IMR-90 (cell line): ENCODE measurements around the gene DACH1. TPM values are rescaled to one million over a fixed set of nuclear protein-coding genes. Genes with fewer than 3 reads are reported as not detected.

Source experiments
- ATAC-seq: fragments of 200-7000 bp; cut with Tn5 transposase; 2 replicates; pipeline ENCODE4 v1.9.1; 2020; ENCODE audit warnings: low read depth, mild to moderate bottlenecking, moderate library complexity
- BruUV-seq: library from RNA; stranded (reverse); fragments of 400-500 nt; replicated peaks from 2 replicates; lab custom pipeline; 2021; lab: Mats Ljungman, UMichigan
- CTCF ChIA-PET: fragments of 300-600 bp; formaldehyde crosslinking; extraction: SDS; loops from one replicate; lab custom pipeline; 2021; ENCODE audit warnings: antibody characterized with exemption; lab: Yijun Ruan, JAX
- POLR2A ChIA-PET: fragments of 300-600 bp; sonication (Branson Sonifier 250); formaldehyde crosslinking; loops from one replicate; lab custom pipeline; 2022; ENCODE audit warnings: antibody characterized with exemption; ENCODE audit not compliant: unreplicated experiment; lab: Charles Lee
- DNase-seq: peaks from one replicate; pipeline ENCODE4 v3.0.0; 2013
- H2AFZ ChIP-seq: replicated peaks from 2 replicates; pipeline ENCODE3; 2013; ENCODE audit warnings: low read length, mild to moderate bottlenecking; ENCODE audit not compliant: poor library complexity
- H2AK5ac ChIP-seq: 2 replicates; pipeline ENCODE4 v1.6.1; 2013; ENCODE audit warnings: low read depth, low read length, inconsistent platforms
- H2AK9ac ChIP-seq: replicated peaks from 2 replicates; pipeline ENCODE3; 2013; ENCODE audit warnings: mild to moderate bottlenecking, low read depth, low read length, moderate library complexity; ENCODE audit not compliant: poor library complexity
- H2BK120ac ChIP-seq: 2 replicates; pipeline ENCODE4 v1.6.1; 2013; ENCODE audit warnings: low read depth, low read length, inconsistent platforms
- H2BK15ac ChIP-seq: 3 replicates; pipeline ENCODE4 v1.6.1; 2013; ENCODE audit warnings: low read depth, low read length, inconsistent platforms
- H2BK20ac ChIP-seq: 2 replicates; pipeline ENCODE4 v1.6.1; 2013; ENCODE audit warnings: low read depth, mild to moderate bottlenecking, inconsistent platforms, low read length, moderate library complexity
- H2BK5ac ChIP-seq: 2 replicates; pipeline ENCODE4 v1.6.1; 2013; ENCODE audit warnings: mild to moderate bottlenecking, low read depth, low read length, inconsistent platforms; ENCODE audit not compliant: poor library complexity, severe bottlenecking
- H3K14ac ChIP-seq: replicated peaks from 2 replicates; pipeline ENCODE4 v1.6.1; 2013; ENCODE audit warnings: low read depth, low read length, inconsistent platforms
- H3K18ac ChIP-seq: 2 replicates; pipeline ENCODE4 v1.6.1; 2013; ENCODE audit warnings: low read depth, low read length, control low read depth
- H3K23ac ChIP-seq: 2 replicates; pipeline ENCODE4 v1.6.1; 2013; ENCODE audit warnings: low read depth, low read length, inconsistent platforms
- H3K27ac ChIP-seq: 2 replicates; pipeline ENCODE4 v1.5.1; 2013; ENCODE audit warnings: mild to moderate bottlenecking, control low read depth, low read length; ENCODE audit not compliant: insufficient read depth
- H3K27me3 ChIP-seq: 2 replicates; pipeline ENCODE4 v1.6.1; 2013; ENCODE audit warnings: low read length; ENCODE audit not compliant: control insufficient read depth, insufficient read depth
- H3K36me3 ChIP-seq: 2 replicates; pipeline ENCODE4 v1.6.1; 2013; ENCODE audit warnings: low read length, mixed read lengths; ENCODE audit not compliant: control insufficient read depth, insufficient read depth
- H3K4ac ChIP-seq: 2 replicates; pipeline ENCODE4 v1.6.1; 2013; ENCODE audit warnings: low read depth, low read length, inconsistent platforms
- H3K4me1 ChIP-seq: 2 replicates; pipeline ENCODE4 v1.6.1; 2013; ENCODE audit warnings: low read length, mixed read lengths; ENCODE audit not compliant: control insufficient read depth, insufficient read depth
- H3K4me2 ChIP-seq: 2 replicates; pipeline ENCODE4 v1.6.1; 2013; ENCODE audit warnings: low read depth, mild to moderate bottlenecking, control low read depth, low read length, moderate library complexity
- H3K4me3 ChIP-seq: 2 replicates; pipeline ENCODE4 v1.5.1; 2013; ENCODE audit warnings: low read depth, mild to moderate bottlenecking, control low read depth, low read length, moderate library complexity; ENCODE audit not compliant: insufficient read depth
- H3K56ac ChIP-seq: 2 replicates; pipeline ENCODE4 v1.6.1; 2013; ENCODE audit warnings: low read length, inconsistent platforms; ENCODE audit not compliant: insufficient read depth; ENCODE audit errors: extremely low read depth
- H3K79me1 ChIP-seq, 2 experiments: 2 replicates each; pipeline ENCODE4 v1.6.1; 2013; ENCODE audit warnings: low read length in 2 of 2, inconsistent platforms in 1 of 2, low read depth in 1 of 2
- H3K9ac ChIP-seq: 2 replicates; pipeline ENCODE4 v1.6.1; 2013; ENCODE audit warnings: low read depth, low read length, control low read depth
- H3K9me1 ChIP-seq: 2 replicates; pipeline ENCODE4 v1.6.1; 2013; ENCODE audit warnings: low read length, inconsistent platforms; ENCODE audit not compliant: insufficient read depth
- H3K9me3 ChIP-seq: 2 replicates; pipeline ENCODE4 v1.6.1; 2013; ENCODE audit warnings: low read length; ENCODE audit not compliant: control insufficient read depth, insufficient read depth
- H4K20me1 ChIP-seq: 2 replicates; pipeline ENCODE4 v1.6.1; 2013; ENCODE audit warnings: low read length, inconsistent platforms; ENCODE audit not compliant: insufficient read depth
- H4K5ac ChIP-seq: 2 replicates; pipeline ENCODE4 v1.6.1; 2013; ENCODE audit warnings: mild to moderate bottlenecking, low read depth, low read length, control low read depth
- H4K8ac ChIP-seq, 2 experiments: 2 replicates each; pipeline ENCODE4 v1.6.1; 2013; ENCODE audit warnings: low read depth in 2 of 2, low read length in 2 of 2, control low read depth in 1 of 2, inconsistent platforms in 1 of 2
- H4K91ac ChIP-seq: 2 replicates; pipeline ENCODE4 v1.6.1; 2013; ENCODE audit warnings: low read depth, low read length, inconsistent platforms; ENCODE audit not compliant: insufficient read depth
- CEBPB ChIP-seq: IDR thresholded peaks from 2 replicates; pipeline ENCODE4 v1.6.1; 2012; ENCODE audit warnings: low read depth, low read length, improper control_type of control experiment
- CHD1 ChIP-seq: IDR thresholded peaks from 2 replicates; pipeline ENCODE4 v1.6.1; 2012; ENCODE audit warnings: low read depth, low read length, improper control_type of control experiment
- CTCF ChIP-seq: conservative IDR thresholded peaks from 2 replicates; pipeline ENCODE4 v1.5.1; 2012; ENCODE audit warnings: mild to moderate bottlenecking, low read depth, low read length, improper control_type of control experiment
- ELK1 ChIP-seq: fragments of 150-350 bp; IDR thresholded peaks from 2 replicates; pipeline ENCODE4 v1.6.1; 2016; ENCODE audit warnings: low read depth, mild to moderate bottlenecking, low read length, moderate library complexity, borderline replicate concordance
- FOS ChIP-seq: fragments of 150-350 bp; IDR thresholded peaks from 2 replicates; pipeline ENCODE4 v1.6.1; 2016; ENCODE audit warnings: low read depth, low read length
- MAFK ChIP-seq: IDR thresholded peaks from 2 replicates; pipeline ENCODE4 v1.6.1; 2012; ENCODE audit warnings: low read depth, low read length, improper control_type of control experiment
- MAZ ChIP-seq: IDR thresholded peaks from 2 replicates; pipeline ENCODE4 v1.6.1; 2012; ENCODE audit warnings: low read depth, mild to moderate bottlenecking, low read length, improper control_type of control experiment, moderate library complexity, borderline replicate concordance
- MXI1 ChIP-seq: IDR thresholded peaks from 2 replicates; pipeline ENCODE4 v1.6.1; 2012; ENCODE audit warnings: low read depth, mild to moderate bottlenecking, low read length, moderate library complexity, borderline replicate concordance
- NFE2L2 ChIP-seq: fragments of 150-350 bp; IDR thresholded peaks from 2 replicates; pipeline ENCODE4 v1.6.1; 2016; ENCODE audit warnings: low read depth, mild to moderate bottlenecking, low read length
- POLR2A ChIP-seq: IDR thresholded peaks from 2 replicates; pipeline ENCODE4 v1.6.1; 2012; ENCODE audit warnings: mild to moderate bottlenecking, low read depth, low read length
- RCOR1 ChIP-seq: IDR thresholded peaks from 2 replicates; pipeline ENCODE4 v1.6.1; 2012; ENCODE audit warnings: mild to moderate bottlenecking, low read length, improper control_type of control experiment; ENCODE audit not compliant: insufficient replicate concordance
- RFX5 ChIP-seq: IDR thresholded peaks from 2 replicates; pipeline ENCODE4 v1.8.0; 2012; ENCODE audit warnings: low read depth, mild to moderate bottlenecking, low read length, moderate library complexity
- SMC3 ChIP-seq: fragments of 150-350 bp; IDR thresholded peaks from 2 replicates; pipeline ENCODE4 v1.6.1; 2016; ENCODE audit warnings: low read depth, mild to moderate bottlenecking, antibody characterized with exemption, low read length, moderate library complexity
- USF2 ChIP-seq: fragments of 150-350 bp; IDR thresholded peaks from 2 replicates; pipeline ENCODE4 v1.6.1; 2017; ENCODE audit warnings: mild to moderate bottlenecking, antibody characterized with exemption, low read length, low read depth
- WGBS, 2 experiments: methylation state at CpG; one replicate each; pipeline versions ENCODE4 v1.1.5 to v1.1.7; 2013; ENCODE audit warnings: missing lambda C conversion rate in 2 of 2; ENCODE audit not compliant: insufficient read length in 1 of 2; ENCODE audit errors: extremely low coverage in 2 of 2; 5-methylcytosine and 5-hydroxymethylcytosine counted together
- dilution Hi-C: fragments of 300-500 bp; cut with HindIII; formaldehyde crosslinking; loops from one replicate; pipeline ENCODE4 v1.14.3; 2018; ENCODE audit warnings: low sequenced_read_pairs; ENCODE audit not compliant: unreplicated experiment
- in situ Hi-C: fragments of 300-500 bp; cut with MboI; formaldehyde crosslinking; loops from 3 replicates; pipeline ENCODE4 v1.14.3; 2019; ENCODE audit warnings: low sequenced_read_pairs, inconsistent platforms, mixed read lengths
- intact Hi-C: fragments of 100-400 bp; cut with micrococcal nuclease; formaldehyde crosslinking; loops from 2 replicates; pipeline ENCODE4 v1.10.0; 2022
- polyA plus RNA-seq, 3 experiments: library from polyadenylated mRNA; depleted of rRNA; stranded (reverse); fragments of >200 nt; gene quantifications; 2 replicates each; pipeline ENCODE4 v1.2.3, GENCODE V29; 2012; ENCODE audit warnings: low replicate concordance in 1 of 3
- total RNA-seq: library from RNA; depleted of rRNA; stranded (reverse); fragments of >200 nt; gene quantifications from 2 replicates; pipeline ENCODE4 v1.2.3, GENCODE V29; 2012

Gene DACH1
- total and polyA plus RNA-seq, 2 of the 4 experiments (the other 2 are of a cell fraction) = not detected

GRCh38 chr13:71865874-71866334 is 1.1 kb downstream of the DACH1 start:
- H4K5ac ChIP-seq = no peak overlapping the region
- no peaks in the 10 kb centered on the region for H3K9me3 ChIP-seq
- H3K4ac ChIP-seq = no peak overlapping the region
- H3K9me1 ChIP-seq = no peaks in the 10 kb centered on the region
- intact Hi-C loops = loop anchor here (10.0 kb wide), 1 partner anchor 391 kb away; no protein-coding TSS in a partner anchor
- H2AFZ ChIP-seq = peak overlapping the region; percentile 50
- H3K14ac ChIP-seq = no peak overlapping the region
- TF ChIP-seq NFE2L2 = no peak
- TF ChIP-seq RCOR1 = no peak
- TF ChIP-seq MXI1 = no peak
- no peak for TF ChIP-seq USF2
- no peak for TF ChIP-seq MAZ
- TF ChIP-seq RFX5 = no peak
- TF ChIP-seq ELK1 = no peak
- TF ChIP-seq CHD1 = no peak
- TF ChIP-seq POLR2A = no peak
- no peak for TF ChIP-seq SMC3
- TF ChIP-seq FOS = no peak
- no peak for TF ChIP-seq CEBPB
- TF ChIP-seq CTCF = no peak
- no peak for TF ChIP-seq MAFK
- H2BK120ac ChIP-seq = no peak overlapping the region
- H3K56ac ChIP-seq = no peak overlapping the region
- no peak overlapping the region for H2BK5ac ChIP-seq
- WGBS, 2 experiments = 0% methylated on average over 6 of the region's 21 CpGs; no CpG with 5 or more reads in 1 of the 2 experiments
- POLR2A ChIA-PET = no interaction called here
- peaks cover 29% of the 10 kb centered on the region for H3K27me3 ChIP-seq
- no peak overlapping the region for H3K18ac ChIP-seq
- H2AK5ac ChIP-seq = no peak overlapping the region
- peak overlapping the region; percentile 79; the same call in 1 of the 2 replicates for H3K4me2 ChIP-seq
- no peak overlapping the region for H2BK15ac ChIP-seq
- CTCF ChIA-PET = no interaction called here
- in situ Hi-C loops = no loop called here
- no TSS peak for BruUV-seq
- no peak overlapping the region for H3K9ac ChIP-seq
- dilution Hi-C loops = no loop called here
- H3K27ac ChIP-seq = no peak overlapping the region
- no peaks in the 10 kb centered on the region for H3K36me3 ChIP-seq
- H4K20me1 ChIP-seq = no peaks in the 10 kb centered on the region
- H4K91ac ChIP-seq = no peak overlapping the region
- H3K4me3 ChIP-seq = peak overlapping the region; percentile 27; the same call in 1 of the 2 replicates
- DNase-seq (no peak), ATAC-seq (no peak)
- no peak overlapping the region for H4K8ac ChIP-seq
- H3K79me1 ChIP-seq = no peaks in the 10 kb centered on the region
- no peak overlapping the region for H2AK9ac ChIP-seq
- no peaks in the 10 kb centered on the region for H3K4me1 ChIP-seq
- peak overlapping the region; percentile 59 for H3K23ac ChIP-seq
- no peak overlapping the region for H2BK20ac ChIP-seq
